Measurements from ENCODE around the gene DDIAS. TPM values are rescaled to one million over a fixed set of nuclear protein-coding genes. Genes with fewer than 3 reads are reported as not detected.
"Not testable (repeated sequence)": the region's sequence is repeated elsewhere in the genome, so short reads cannot be mapped to it uniquely, and the experiment has no call there.

Gene DDIAS
- polyA plus RNA-seq, 3 donors from 2014 or later: 1.4 to 2.4 TPM; not detected in 1

DNA sequence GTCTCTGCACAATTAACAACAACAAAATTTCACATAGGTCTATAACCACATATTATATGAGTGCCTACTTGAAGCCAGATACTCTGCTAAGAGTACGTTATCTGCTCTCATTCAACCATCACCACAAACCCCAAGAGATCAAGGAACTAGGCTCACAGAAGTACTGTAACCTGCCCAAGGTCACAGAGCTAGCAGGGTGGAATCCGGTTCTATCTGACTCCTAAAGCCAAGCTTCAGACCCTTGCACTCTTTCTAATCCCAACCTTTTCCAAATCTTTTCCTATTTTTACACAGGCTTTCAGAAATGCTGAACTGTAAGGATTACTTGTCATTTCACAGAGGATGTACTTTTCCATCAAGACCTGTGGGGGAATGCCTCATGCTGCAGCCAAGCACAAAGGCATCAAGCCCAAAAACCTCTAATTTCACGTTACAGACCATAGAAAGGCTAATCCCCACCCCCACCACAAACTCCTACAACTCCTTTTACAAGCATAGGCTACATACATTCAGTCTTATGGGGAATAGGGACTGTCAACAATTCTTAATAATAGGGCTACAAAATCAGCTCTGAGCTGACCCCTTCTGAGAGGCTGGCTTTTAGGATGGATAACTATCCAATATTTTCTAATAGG, 2.2 kb upstream of the DDIAS start:
- peak overlapping the region; percentile 93 to 100 (median 98) for H3K27ac Mint-ChIP-seq
- peaks cover 28 to 50% of the 10 kb centered on the region in 2 donors for H3K4me1 Mint-ChIP-seq
- peak in 1 of 3 donors; percentile 13 for DNase-seq
- H3K36me3 Mint-ChIP-seq: peaks cover 0 to 3% (median 0%) of the 10 kb centered on the region in 3 donors
- peak overlapping the region; percentile 96 to 100 (median 98) for H3K4me3 Mint-ChIP-seq
- no peaks in the 10 kb centered on the region for H3K9me3 Mint-ChIP-seq
- H3K27me3 Mint-ChIP-seq (ENCODE audit: low read depth in 3 of 3): peaks cover 8 to 13% (median 8%) of the 10 kb centered on the region in 3 donors

DNA sequence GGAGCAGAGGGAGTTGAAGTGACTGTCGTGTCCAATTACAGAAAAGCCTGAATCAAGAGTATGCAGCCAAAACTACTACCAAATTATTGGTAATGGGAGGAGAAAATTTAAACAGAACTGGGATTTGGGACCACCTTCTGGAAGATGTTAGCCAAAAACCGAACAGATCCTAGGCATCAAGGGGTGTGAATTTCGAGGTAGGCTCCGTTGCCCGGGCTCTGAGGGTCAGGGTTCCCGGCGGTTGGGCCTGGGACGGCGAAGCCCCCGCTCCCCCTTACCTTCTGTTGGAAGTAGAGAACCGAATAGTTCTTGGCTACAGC, 1.6 kb upstream of the DDIAS start:
- peak overlapping the region; percentile 96 to 100 (median 98) for H3K4me3 Mint-ChIP-seq
- H3K9me3 Mint-ChIP-seq: no peaks in the 10 kb centered on the region
- DNase-seq: no peak
- peak overlapping the region; percentile 93 to 100 (median 98) for H3K27ac Mint-ChIP-seq
- H3K36me3 Mint-ChIP-seq: peaks cover 0 to 3% (median 0%) of the 10 kb centered on the region in 3 donors
- H3K4me1 Mint-ChIP-seq: peaks cover 28 to 50% of the 10 kb centered on the region in 2 donors
- H3K27me3 Mint-ChIP-seq (ENCODE audit: low read depth in 3 of 3): peaks cover 8 to 13% (median 8%) of the 10 kb centered on the region in 3 donors

DNA sequence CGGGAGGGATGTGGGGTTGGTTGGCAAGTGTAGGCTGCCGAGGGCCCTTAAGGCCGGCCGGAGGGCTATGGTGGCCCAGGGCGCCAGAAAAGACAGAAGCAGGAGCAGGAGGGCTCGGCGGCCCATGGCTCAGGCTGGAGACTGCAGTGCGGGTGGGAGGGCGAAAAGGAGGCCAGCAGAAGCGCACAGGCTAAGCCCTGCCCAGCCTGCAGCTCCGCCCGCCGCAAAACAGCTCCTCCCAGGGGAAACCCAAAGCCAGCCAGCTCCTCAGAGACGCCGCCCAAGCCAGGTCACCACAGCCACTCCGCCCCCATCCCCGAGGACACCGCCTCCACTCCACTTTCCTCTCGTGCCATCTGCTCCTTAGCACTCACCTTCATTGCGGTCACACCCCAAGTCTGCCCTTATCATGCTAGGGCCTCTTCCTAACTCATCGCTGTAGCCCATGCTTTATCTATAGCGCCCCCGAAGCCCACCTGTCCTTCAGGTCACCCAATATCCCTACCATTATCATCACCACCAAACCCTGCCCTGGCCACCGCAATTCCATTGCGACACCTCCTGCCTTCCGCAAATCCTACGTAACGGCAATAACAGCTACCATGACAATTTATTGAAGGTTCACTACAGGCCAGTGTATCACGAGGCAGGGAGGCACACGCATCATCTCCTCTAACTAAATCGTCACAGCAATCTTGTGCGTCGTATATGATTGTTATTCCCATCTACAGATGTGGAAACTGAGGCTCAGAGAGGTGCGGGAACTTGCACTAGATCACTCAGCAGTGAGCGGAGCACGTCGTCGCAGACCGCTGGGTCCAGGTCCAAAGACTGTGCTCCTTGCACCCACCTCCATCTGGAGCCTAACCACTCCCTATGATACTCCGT, 1.0 kb upstream of the DDIAS start, which contains the start of gene PRCP:
TSS of gene PRCP (minus strand) at position 154 of the 888 bp plus-strand sequence. CDS start at position 126, 28 bp downstream.
- H3K27ac Mint-ChIP-seq: peak within 1 kb of the TSS; percentile 93 to 100 (median 98)
- peak; percentile 90 to 93 (median 92) for DNase-seq
- H3K27me3 Mint-ChIP-seq (ENCODE audit: low read depth in 3 of 3): peaks cover 8 to 13% (median 8%) of the 10 kb centered on the region in 3 donors
- peaks cover 28 to 50% of the 10 kb centered on the region in 2 donors for H3K4me1 Mint-ChIP-seq
- H3K36me3 Mint-ChIP-seq: peaks cover 0 to 3% (median 0%) of the 10 kb centered on the region in 3 donors
- H3K4me3 Mint-ChIP-seq: peak within 1 kb of the TSS; percentile 96 to 100 (median 98)
- no peaks in the 10 kb centered on the region for H3K9me3 Mint-ChIP-seq

DNA sequence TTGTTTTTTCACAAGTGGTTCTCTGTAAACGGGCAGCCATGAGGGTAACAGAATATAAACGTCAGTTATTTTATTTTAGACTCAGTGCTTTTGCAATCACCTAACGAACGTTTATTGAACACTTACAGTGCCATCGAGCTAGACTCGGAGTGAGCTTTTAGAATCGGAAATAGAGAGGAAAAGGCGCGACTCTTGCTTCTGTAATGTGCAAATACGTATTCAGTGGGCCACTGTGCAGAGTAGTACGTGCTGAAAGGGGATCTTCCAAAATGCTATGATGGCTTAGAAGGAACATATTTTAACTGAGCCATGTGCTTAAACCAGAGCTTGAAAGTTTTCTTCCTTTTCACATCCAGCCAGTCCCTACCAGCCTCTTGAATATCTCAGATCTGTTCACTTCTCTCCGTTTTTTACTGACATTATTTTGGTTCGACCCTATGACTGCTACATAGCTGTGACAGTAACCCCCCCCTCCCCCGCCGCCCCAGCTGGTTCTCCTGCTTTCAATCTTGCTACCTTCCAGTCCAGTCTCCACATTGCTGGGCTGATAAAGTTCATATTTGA, 468 bp downstream of the DDIAS start:
- Mint-ChIP-seq H3K4me1 (peaks cover 28 to 46% of the 10 kb centered on the region in 2 donors), H3K36me3 (no peaks in the 10 kb centered on the region), H3K27me3 (ENCODE audit: low read depth in 3 of 3) (peaks cover 8 to 13% (median 8%) of the 10 kb centered on the region in 3 donors), H3K4me3 (peak overlapping the region; percentile 96 to 100 (median 98)), H3K27ac (peak overlapping the region in 5 of 6 donors; percentile 87 to 99 (median 98)), H3K9me3 (no peaks in the 10 kb centered on the region)
- no peak for DNase-seq

DNA sequence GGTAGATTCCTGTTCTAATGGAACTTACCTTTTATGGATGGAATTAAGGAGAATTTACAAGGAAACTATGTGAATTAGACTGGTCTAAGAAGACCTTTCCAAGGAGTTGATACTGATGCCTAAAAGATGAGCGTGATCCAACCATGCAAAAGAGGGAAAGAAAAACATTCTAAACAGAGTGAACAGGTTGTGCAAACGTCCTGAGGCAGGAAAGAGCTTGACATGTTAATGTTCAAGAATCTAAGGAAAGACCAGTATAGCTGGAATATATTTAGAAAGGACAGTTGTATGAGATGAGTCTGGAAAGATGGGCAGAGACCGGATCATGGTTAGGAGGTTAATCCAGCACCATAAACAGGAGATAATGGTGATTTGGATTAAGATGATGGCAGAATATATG, 1.3 kb downstream of the DDIAS start:
- Mint-ChIP-seq H3K9me3 (no peaks in the 10 kb centered on the region), H3K4me1 (peaks cover 28 to 39% of the 10 kb centered on the region in 2 donors), H3K27ac (peak overlapping the region in 1 of 6 donors; percentile 99)

DNA sequence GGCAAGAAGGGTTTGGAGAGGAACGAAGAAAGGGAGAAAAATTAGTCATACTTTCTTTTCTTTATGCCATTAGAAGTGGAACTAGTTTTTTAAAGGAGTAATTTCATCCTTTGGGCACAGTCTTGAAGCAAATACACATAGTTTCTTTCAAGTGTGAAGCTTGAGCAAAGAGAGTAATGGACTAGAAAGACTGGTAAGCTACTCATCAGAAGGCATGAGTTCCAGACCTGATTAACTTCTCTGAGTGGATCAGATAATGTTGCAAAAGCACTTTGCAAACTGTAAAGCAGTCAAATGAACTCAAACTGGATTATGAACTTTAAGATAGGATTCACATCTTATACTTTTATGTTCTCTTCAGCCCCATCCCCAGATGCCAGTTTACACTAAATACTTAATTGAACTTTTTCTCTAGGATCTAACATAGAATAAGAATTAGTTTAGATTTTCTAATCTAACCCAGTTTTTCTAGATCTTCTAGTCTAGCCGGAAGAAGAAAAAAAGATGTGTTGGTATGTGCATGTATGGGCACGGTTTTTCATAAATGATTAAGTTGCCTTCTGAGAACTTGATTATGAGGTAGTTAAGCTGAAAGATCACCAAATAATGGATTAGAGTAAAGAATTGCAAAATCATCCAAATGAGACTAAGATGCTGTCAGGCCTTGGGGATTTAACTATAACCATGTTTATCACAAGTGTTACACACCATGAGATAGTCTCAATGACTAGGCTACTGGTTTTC, 2.5 kb downstream of the DDIAS start:
- Mint-ChIP-seq H3K4me3 (no peak overlapping the region), H3K27ac (no peak overlapping the region)

More for the DNA sequence above, 1.3 kb downstream of the DDIAS start:
- H3K27me3 Mint-ChIP-seq (ENCODE audit: low read depth in 3 of 3): peaks cover 8 to 13% (median 8%) of the 10 kb centered on the region in 3 donors
- no peaks in the 10 kb centered on the region for H3K36me3 Mint-ChIP-seq
- H3K4me3 Mint-ChIP-seq: peak overlapping the region in 1 of 5 donors; percentile 98
- no peak for DNase-seq

DNA sequence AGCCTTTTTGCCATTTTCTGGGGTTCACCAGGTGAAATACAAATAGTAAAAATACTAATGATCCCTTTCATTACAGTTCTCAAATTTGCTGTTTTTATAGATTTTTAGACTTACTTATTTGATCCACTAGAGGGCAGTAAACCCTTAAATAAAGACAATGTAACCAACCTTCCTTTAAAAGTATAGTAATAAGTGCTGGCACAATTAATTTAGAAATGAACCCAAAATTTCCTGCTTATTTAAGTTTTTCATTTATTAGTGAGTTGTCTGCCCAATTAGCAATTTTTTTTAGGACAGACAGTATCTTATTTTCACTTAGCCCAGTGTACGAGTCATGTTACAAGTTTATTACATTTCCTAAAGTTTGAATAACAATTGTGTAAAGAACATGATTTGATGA, 4.7 kb downstream of the DDIAS start:
- H3K4me3 Mint-ChIP-seq: no peak overlapping the region
- H3K27ac Mint-ChIP-seq: no peak overlapping the region
- no peaks in the 10 kb centered on the region for H3K9me3 Mint-ChIP-seq
- peak; percentile 26 to 48 (median 48) for DNase-seq
- H3K27me3 Mint-ChIP-seq (ENCODE audit: low read depth in 3 of 3): peaks cover 1 to 5% (median 2%) of the 10 kb centered on the region in 3 donors
- H3K4me1 Mint-ChIP-seq: peaks cover 10 to 11% of the 10 kb centered on the region in 2 donors
- H3K36me3 Mint-ChIP-seq: no peaks in the 10 kb centered on the region

More for the DNA sequence above, 2.5 kb downstream of the DDIAS start:
- Mint-ChIP-seq H3K4me1 (peaks cover 27 to 29% of the 10 kb centered on the region in 2 donors), H3K27me3 (ENCODE audit: low read depth in 3 of 3) (peaks cover 8 to 13% (median 8%) of the 10 kb centered on the region in 3 donors), H3K36me3 (no peaks in the 10 kb centered on the region), H3K9me3 (no peaks in the 10 kb centered on the region)
- no peak for DNase-seq

DNA sequence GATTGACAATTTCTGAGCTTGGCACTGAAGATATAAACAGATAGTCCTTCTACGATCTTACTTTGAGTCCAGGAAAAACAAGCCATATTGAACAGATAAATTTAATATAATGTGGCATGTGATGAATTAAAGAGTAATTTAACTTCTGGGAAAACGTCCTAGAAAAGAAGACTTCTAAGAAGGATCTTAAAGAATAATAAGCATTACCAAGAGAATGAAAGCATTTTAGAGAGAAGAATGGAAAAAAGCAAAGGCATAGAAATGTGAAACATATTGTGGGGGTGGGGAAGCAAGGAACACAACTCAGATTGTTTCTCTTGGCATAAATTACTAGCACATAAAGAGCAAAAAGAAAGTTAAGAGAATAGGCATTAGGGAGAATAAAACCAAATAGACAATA, 5.4 kb downstream of the DDIAS start:
- peaks cover 6 to 12% of the 10 kb centered on the region in 2 donors for H3K4me1 Mint-ChIP-seq
- no peaks in the 10 kb centered on the region for H3K36me3 Mint-ChIP-seq
- H3K9me3 Mint-ChIP-seq: no peaks in the 10 kb centered on the region
- H3K27ac Mint-ChIP-seq: no peak overlapping the region
- DNase-seq: no peak
- peaks cover 0 to 1% (median 0%) of the 10 kb centered on the region in 3 donors for H3K27me3 Mint-ChIP-seq (ENCODE audit: low read depth in 3 of 3)
- H3K4me3 Mint-ChIP-seq: no peak overlapping the region

DNA sequence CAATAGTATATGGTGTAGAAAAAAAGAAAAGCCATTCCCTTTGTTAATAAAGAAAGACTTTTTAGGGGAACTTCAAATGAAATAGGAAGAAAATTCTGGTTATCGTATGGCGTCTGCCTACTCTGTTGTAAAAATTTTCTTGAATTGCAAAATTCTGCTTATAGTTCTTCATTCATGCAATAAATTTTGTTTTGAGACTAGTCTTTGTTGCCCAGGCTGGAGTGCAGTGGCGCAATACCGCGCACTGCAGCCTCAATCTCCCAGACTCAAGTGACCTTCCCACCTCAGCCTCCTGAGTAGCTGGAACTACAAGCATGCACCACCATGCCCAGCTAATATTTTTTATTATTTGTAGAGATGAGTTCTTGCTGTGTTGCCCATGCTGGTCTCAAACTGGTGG, 5.8 kb downstream of the DDIAS start:
- H3K27ac Mint-ChIP-seq: no peak overlapping the region
- DNase-seq: no peak
- no peaks in the 10 kb centered on the region for H3K9me3 Mint-ChIP-seq
- H3K4me3 Mint-ChIP-seq: no peak overlapping the region
- H3K4me1 Mint-ChIP-seq: peaks cover 1 to 8% of the 10 kb centered on the region in 2 donors
- peaks cover 0 to under 1% (median 0%) of the 10 kb centered on the region in 3 donors for H3K27me3 Mint-ChIP-seq (ENCODE audit: low read depth in 3 of 3)
- no peaks in the 10 kb centered on the region for H3K36me3 Mint-ChIP-seq

DNA sequence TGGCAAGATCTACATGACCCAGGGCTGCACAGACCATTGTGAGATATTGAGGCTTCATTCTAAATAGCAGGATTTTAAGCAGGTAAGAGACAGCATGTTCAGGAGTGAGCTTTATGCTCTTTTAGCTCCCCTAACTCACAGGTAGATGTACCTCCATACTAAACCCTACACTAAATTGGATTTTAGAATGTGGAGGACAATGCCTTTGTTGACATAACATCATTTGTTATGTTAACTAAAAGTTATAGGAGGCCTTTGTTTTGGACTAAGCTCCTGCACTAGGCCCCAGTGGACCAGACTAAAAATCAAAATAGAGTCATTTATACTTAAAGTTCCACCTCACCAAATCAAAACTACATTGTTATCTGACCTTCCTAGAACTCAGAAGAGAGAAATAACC, 6.8 kb downstream of the DDIAS start:
- Mint-ChIP-seq H3K36me3 (peaks cover 0 to 5% (median 0%) of the 10 kb centered on the region in 3 donors), H3K4me3 (no peak overlapping the region), H3K9me3 (no peaks in the 10 kb centered on the region), H3K27me3 (ENCODE audit: low read depth in 3 of 3) (no peaks in the 10 kb centered on the region), H3K4me1 (peaks cover 0 to 4% of the 10 kb centered on the region in 2 donors), H3K27ac (peak overlapping the region in 1 of 6 donors; percentile 54)
- DNase-seq: no peak

DNA sequence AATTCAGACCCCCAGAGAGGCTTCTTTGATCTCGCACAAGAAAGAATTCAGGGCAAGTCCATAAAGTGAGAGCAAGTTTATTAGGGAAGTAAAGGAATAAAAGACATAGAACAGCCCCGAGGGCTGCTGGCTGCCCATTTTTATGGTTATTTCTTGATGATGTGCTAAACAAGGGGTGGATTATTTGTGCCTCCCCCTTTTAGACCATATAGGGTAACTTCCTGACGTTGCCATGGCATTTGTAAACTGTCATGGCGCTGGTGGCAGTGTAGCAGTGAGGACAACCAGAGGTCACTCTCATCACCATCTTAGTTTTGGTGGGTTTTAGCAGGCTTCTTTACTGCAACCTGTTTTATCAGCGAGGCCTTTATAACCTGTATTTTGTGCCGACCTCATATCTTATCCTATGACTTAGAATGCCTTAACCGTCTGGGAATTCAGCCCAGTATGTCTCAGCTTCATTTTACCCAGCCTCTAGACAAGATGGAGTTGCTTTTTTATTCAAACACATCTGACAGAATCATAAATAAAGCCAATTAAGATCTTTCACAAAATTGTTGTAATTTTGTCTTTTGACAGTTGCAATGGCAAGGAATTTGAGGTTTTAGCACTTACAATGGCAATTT, 7.6 kb downstream of the DDIAS start:
- peaks cover 0 to 4% of the 10 kb centered on the region in 2 donors for H3K4me1 Mint-ChIP-seq

DNA sequence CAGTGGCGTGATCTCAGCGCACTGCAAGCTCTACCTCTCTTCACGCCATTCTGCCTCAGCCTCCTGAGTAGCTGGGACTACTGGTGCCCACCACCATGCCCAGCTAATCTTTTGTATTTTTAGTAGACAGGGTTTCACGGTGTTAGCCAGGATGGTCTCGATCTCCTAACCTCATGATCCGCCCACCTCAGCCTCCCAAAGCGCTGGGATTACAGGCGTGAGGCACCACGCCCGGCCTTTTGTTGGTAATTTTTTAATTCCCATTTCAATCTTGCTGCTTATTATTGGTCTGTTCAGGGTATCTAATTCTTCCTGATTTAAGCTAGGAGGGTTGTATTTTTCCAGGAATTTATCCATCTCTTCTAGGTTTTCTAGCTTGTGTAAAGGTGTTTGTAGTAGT, 18.2 kb downstream of the DDIAS start:
- H3K27me3 Mint-ChIP-seq (ENCODE audit: low read depth in 3 of 3); H3K9me3 Mint-ChIP-seq; DNase-seq: not testable (repeated sequence)
- Mint-ChIP-seq H3K4me1 (peaks cover 25 to 30% of the 10 kb centered on the region in 2 donors), H3K36me3 (peaks cover under 1 to 18% (median 5%) of the 10 kb centered on the region in 3 donors), H3K4me3 (peak overlapping the region; percentile 69 to 87 (median 84)), H3K27ac (peak overlapping the region; percentile 89 to 97 (median 94))

More for the DNA sequence above, 7.6 kb downstream of the DDIAS start:
- no peak overlapping the region for H3K4me3 Mint-ChIP-seq
- peak overlapping the region in 2 of 6 donors; percentile 30 to 50 for H3K27ac Mint-ChIP-seq
- H3K9me3 Mint-ChIP-seq: no peaks in the 10 kb centered on the region
- peaks cover 0 to 5% (median 0%) of the 10 kb centered on the region in 3 donors for H3K36me3 Mint-ChIP-seq
- no peak for DNase-seq
- H3K27me3 Mint-ChIP-seq (ENCODE audit: low read depth in 3 of 3): no peaks in the 10 kb centered on the region

Measured in immature natural killer cell (primary cell).